ENCODE data around the gene TMEM62. TPM values are rescaled to one million over a fixed set of nuclear protein-coding genes. Genes with fewer than 3 reads are reported as not detected.

The TMEM62 gene
- total RNA-seq, 2 donors from 2014 or later: 33.0 to 34.2 TPM

GRCh38 chr15:43183270-43183669 is 49.9 kb downstream of the TMEM62 start:
- Histone ChIP-seq H3K9ac (ENCODE audit: low read depth in 2 of 2, low read length in 2 of 2) (no peak overlapping the region), H3K4me3 (no peak overlapping the region), H3K36me3 (no peaks in the 10 kb centered on the region), H3K4me1 (no peaks in the 10 kb centered on the region), H3K27me3 (no peaks in the 10 kb centered on the region), H3K27ac (no peak overlapping the region), H3K9me3 (no peaks in the 10 kb centered on the region)
- no peak for DNase-seq
- intact Hi-C loops (cut with DNase I): loop anchor here (10.0 kb wide), 1 partner anchor 78 kb away; the partner anchor contains the start of gene UBR1
- TF ChIP-seq, protein P1, sequence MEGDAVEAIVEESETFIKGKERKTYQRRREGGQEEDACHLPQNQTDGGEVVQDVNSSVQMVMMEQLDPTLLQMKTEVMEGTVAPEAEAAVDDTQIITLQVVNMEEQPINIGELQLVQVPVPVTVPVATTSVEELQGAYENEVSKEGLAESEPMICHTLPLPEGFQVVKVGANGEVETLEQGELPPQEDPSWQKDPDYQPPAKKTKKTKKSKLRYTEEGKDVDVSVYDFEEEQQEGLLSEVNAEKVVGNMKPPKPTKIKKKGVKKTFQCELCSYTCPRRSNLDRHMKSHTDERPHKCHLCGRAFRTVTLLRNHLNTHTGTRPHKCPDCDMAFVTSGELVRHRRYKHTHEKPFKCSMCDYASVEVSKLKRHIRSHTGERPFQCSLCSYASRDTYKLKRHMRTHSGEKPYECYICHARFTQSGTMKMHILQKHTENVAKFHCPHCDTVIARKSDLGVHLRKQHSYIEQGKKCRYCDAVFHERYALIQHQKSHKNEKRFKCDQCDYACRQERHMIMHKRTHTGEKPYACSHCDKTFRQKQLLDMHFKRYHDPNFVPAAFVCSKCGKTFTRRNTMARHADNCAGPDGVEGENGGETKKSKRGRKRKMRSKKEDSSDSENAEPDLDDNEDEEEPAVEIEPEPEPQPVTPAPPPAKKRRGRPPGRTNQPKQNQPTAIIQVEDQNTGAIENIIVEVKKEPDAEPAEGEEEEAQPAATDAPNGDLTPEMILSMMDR (IDR thresholded peaks at IDR 0.05): no peak

DNA sequence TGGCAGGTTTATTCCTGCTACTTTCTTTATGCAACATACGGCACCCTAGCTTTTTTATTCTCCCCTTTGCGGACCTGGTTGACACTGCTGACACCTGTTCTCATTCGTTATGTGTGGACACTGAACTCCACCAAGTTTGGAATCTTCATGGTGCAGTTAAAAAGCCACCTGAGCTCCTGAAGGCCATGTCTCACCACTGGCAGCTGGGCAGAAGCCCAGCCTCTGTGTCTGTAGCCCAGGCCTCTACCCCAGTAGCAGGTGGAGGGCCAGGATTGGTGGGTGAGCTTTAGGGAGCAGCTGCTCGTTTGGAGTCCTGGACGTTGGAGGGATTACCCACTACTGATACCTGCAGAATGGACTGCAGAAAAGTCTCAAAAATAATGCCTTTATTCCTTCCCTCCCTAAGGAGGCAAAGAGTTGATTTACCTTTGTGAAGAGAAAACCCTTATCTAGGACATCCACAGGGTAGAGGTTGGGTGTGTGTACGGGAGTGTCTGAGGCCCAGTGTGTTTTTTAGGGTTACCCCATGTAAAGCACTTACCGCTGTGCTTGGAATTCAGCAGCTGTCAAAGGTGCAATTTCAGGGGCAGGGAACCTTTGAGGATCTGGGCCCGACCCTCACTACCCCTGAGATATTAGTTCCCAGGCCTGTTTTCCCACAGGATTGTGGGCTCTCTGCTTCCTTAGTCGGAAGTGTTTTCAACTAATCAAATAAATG is 51.2 kb downstream of the TMEM62 start:
- TF ChIP-seq, protein P1 (IDR thresholded peaks at IDR 0.05): no peak
- H3K9ac ChIP-seq (ENCODE audit: low read depth in 2 of 2, low read length in 2 of 2): no peak overlapping the region
- peak overlapping the region; percentile 84 for H3K27ac ChIP-seq
- intact Hi-C loops (cut with DNase I): loop anchor here (10.0 kb wide), 1 partner anchor 80 kb away; the partner anchor contains the start of gene UBR1
- no peak for DNase-seq
- H3K4me3 ChIP-seq: no peak overlapping the region
- H3K9me3 ChIP-seq: no peaks in the 10 kb centered on the region
- H3K36me3 ChIP-seq: no peaks in the 10 kb centered on the region
- H3K27me3 ChIP-seq: no peaks in the 10 kb centered on the region
- H3K4me1 ChIP-seq: no peaks in the 10 kb centered on the region

DNA sequence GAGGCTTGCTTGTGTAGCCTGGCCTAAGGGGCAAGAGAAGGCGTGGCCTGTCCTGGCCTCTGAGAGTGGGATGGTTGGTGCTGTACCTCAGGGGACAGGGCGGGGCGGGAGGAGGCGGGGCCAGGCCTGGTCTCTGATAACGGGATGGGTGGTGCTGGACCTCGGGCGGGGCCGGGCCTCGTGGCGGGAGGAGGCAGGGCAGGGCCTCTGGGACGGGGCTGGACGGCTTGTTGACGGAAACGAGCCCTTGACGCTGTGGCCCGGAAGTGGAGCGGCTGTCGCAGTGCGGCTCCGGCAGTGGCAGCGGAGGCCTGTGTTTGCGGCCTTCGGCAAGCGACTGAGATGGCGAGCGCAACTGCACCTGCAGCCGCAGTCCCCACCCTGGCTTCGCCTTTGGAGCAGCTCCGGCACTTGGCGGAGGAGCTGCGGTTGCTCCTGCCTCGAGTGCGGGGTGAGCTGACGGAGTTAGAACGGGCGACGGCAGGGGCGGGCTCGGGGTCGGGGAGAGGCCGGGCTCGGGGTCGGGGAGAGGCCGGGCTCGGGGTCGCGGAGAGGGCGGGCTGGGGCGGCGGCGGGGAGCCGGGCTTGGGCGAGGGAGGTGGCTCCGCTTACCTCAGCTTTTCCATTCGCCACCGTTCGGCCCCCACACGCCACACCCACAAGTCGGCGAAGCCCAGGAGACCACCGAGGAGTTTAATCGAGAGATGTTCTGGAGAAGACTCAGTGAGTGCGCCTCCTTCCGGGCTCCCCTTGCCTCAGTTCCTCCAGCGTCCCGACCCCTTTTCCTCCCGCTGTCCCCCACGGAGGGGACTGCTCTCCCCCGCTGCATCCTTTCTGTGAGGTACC is 52.0 kb downstream of the TMEM62 start, which contains the start of gene CCNDBP1:
TSS of gene CCNDBP1 (plus strand) at position 247 of the 846 bp plus-strand sequence. CDS start at position 343, 96 bp downstream.
- TF ChIP-seq, protein P1 (IDR thresholded peaks at IDR 0.05): no peak

DNA sequence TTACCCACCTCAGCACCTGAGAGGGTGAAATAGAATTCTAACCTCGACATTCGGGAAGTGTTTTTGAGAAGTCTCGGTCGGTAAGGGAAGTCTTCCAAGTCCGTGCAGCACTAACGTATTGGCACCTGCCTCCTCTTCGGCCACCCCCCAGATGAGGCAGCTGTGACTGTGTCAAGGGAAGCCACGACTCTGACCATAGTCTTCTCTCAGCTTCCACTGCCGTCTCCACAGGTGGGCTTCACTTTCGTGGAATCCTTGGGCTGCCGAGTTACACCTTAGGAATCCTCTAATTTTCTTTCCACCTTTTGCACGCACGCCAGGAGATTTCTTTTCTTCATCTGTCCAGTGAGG is 52.6 kb downstream of the TMEM62 start:
- H3K27me3 ChIP-seq: no peaks in the 10 kb centered on the region

More for the DNA sequence above, 52.0 kb downstream of the TMEM62 start, which contains the start of gene CCNDBP1:
- Histone ChIP-seq H3K4me3 (peak within 1 kb of the TSS; percentile 59), H3K27me3 (no peaks in the 10 kb centered on the region), H3K27ac (peak within 1 kb of the TSS; percentile 84), H3K9me3 (no peaks in the 10 kb centered on the region), H3K9ac (ENCODE audit: low read depth in 2 of 2, low read length in 2 of 2) (peak within 1 kb of the TSS; percentile 81 to 90), H3K4me1 (no peaks in the 10 kb centered on the region), H3K36me3 (peaks cover 5% of the 10 kb centered on the region)
- peak; percentile 99 for DNase-seq
- intact Hi-C loops (cut with DNase I): loop anchor here (10.0 kb wide), 1 partner anchor 81 kb away; the partner anchor contains the start of gene UBR1

More for the DNA sequence above, 52.6 kb downstream of the TMEM62 start:
- Histone ChIP-seq H3K9me3 (no peaks in the 10 kb centered on the region), H3K36me3 (peaks cover 5% of the 10 kb centered on the region), H3K4me1 (no peaks in the 10 kb centered on the region), H3K4me3 (peak overlapping the region; percentile 59), H3K9ac (ENCODE audit: low read depth in 2 of 2, low read length in 2 of 2) (peak overlapping the region; percentile 81 to 90), H3K27ac (peak overlapping the region; percentile 84)
- intact Hi-C loops (cut with DNase I): loop anchor here (10.0 kb wide), 1 partner anchor 81 kb away; the partner anchor contains the start of gene UBR1
- TF ChIP-seq, protein P1 (IDR thresholded peaks at IDR 0.05): no peak
- DNase-seq: peak; percentile 49
